HL-60 (cell line): Measurements from ENCODE around the gene BCL7C.

Source experiments
- GABPA ChIP-seq: IDR thresholded peaks from 2 replicates; pipeline ENCODE4 v1.6.1; 2012; ENCODE audit warnings: low read depth
- POLR2AphosphoS5 ChIP-seq: IDR thresholded peaks from 2 replicates; pipeline ENCODE4 v1.6.1; 2012; ENCODE audit warnings: low read depth
- TF ChIP-seq, protein P1 (sequence below): IDR thresholded peaks from one replicate; pipeline ENCODE4 v1.5.1; 2011; ENCODE audit warnings: low read length, control low read depth, inconsistent platforms; ENCODE audit not compliant: insufficient read depth
- TF ChIP-seq, protein P2 (sequence below): IDR thresholded peaks from 2 replicates; pipeline ENCODE4 v1.6.1; 2012; ENCODE audit warnings: low read depth; ENCODE audit not compliant: insufficient replicate concordance

DNA sequence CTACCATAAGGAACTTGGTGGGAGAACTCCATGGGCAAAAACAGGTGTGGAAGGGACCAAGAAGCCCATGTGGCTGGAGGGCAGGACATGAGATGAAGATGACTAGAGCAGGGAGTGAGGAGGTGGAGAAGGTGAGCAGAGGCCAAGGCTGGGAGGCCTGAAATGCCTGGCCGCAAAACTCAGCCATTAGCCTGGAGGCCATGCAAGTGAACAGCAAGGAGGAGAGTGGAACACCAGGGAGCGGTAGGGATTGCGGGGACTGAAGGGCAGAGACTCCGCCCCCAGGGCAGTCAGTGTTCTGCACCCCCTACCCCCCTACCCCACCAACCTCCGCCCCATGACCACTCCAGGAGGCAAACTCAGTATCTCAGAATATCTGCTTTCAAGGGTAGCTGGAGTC is 17.0 kb downstream of the BCL7C start:
- TF ChIP-seq, protein P1, sequence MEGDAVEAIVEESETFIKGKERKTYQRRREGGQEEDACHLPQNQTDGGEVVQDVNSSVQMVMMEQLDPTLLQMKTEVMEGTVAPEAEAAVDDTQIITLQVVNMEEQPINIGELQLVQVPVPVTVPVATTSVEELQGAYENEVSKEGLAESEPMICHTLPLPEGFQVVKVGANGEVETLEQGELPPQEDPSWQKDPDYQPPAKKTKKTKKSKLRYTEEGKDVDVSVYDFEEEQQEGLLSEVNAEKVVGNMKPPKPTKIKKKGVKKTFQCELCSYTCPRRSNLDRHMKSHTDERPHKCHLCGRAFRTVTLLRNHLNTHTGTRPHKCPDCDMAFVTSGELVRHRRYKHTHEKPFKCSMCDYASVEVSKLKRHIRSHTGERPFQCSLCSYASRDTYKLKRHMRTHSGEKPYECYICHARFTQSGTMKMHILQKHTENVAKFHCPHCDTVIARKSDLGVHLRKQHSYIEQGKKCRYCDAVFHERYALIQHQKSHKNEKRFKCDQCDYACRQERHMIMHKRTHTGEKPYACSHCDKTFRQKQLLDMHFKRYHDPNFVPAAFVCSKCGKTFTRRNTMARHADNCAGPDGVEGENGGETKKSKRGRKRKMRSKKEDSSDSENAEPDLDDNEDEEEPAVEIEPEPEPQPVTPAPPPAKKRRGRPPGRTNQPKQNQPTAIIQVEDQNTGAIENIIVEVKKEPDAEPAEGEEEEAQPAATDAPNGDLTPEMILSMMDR, result no peak
- no peak for TF ChIP-seq POLR2AphosphoS5
- TF ChIP-seq, protein P2, sequence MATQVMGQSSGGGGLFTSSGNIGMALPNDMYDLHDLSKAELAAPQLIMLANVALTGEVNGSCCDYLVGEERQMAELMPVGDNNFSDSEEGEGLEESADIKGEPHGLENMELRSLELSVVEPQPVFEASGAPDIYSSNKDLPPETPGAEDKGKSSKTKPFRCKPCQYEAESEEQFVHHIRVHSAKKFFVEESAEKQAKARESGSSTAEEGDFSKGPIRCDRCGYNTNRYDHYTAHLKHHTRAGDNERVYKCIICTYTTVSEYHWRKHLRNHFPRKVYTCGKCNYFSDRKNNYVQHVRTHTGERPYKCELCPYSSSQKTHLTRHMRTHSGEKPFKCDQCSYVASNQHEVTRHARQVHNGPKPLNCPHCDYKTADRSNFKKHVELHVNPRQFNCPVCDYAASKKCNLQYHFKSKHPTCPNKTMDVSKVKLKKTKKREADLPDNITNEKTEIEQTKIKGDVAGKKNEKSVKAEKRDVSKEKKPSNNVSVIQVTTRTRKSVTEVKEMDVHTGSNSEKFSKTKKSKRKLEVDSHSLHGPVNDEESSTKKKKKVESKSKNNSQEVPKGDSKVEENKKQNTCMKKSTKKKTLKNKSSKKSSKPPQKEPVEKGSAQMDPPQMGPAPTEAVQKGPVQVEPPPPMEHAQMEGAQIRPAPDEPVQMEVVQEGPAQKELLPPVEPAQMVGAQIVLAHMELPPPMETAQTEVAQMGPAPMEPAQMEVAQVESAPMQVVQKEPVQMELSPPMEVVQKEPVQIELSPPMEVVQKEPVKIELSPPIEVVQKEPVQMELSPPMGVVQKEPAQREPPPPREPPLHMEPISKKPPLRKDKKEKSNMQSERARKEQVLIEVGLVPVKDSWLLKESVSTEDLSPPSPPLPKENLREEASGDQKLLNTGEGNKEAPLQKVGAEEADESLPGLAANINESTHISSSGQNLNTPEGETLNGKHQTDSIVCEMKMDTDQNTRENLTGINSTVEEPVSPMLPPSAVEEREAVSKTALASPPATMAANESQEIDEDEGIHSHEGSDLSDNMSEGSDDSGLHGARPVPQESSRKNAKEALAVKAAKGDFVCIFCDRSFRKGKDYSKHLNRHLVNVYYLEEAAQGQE, result no peak
- TF ChIP-seq GABPA, result no peak
